Fibroblast of the aortic adventitia (primary cell): ENCODE measurements around the gene WWC2. TPM values are rescaled to one million over a fixed set of nuclear protein-coding genes. Genes with fewer than 3 reads are reported as not detected.

Experiments used
- DNase-seq: peaks from one replicate; pipeline ENCODE4 v3.0.0-alpha.2; 2010; ENCODE audit warnings: low read depth
- H3K4me3 ChIP-seq: 2 replicates; pipeline ENCODE4 v1.5.1; 2011; ENCODE audit warnings: low read depth, mild to moderate bottlenecking, control low read depth, low read length, moderate library complexity
- total RNA-seq: library from RNA; depleted of rRNA; stranded (reverse); fragments of >200 nt; gene quantifications from 2 replicates; pipeline ENCODE4 v1.2.3, GENCODE V29; 2012; ENCODE audit warnings: low replicate concordance
- TF ChIP-seq, protein P1 (sequence below): IDR thresholded peaks from 2 replicates; pipeline ENCODE4 v1.5.1; 2011; ENCODE audit warnings: mild to moderate bottlenecking, low read length, control low read depth, inconsistent platforms; ENCODE audit not compliant: insufficient read depth

Gene WWC2
- total RNA-seq, 1 donor, result 21.5 TPM

DNA sequence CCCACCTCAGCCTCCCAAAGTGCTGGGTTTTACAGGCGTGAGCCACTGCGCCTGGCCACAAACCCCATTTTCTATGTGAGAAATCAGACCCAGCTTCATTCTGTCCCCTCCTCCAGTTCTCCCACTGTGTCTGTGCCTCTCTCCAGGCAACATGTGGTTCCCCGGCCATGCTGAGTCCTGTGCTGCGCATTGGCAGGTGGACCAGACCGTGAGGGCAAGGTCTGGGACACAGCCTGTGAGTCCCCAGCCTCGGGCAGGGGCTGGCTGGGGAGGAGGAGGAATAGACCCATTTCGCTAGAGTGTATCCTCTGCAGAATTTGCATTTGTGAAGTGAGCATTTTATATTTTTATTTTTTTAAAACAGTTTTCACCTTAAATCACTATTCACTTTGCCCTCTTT is 244.7 kb downstream of the WWC2 start:
- TF ChIP-seq, protein P1, sequence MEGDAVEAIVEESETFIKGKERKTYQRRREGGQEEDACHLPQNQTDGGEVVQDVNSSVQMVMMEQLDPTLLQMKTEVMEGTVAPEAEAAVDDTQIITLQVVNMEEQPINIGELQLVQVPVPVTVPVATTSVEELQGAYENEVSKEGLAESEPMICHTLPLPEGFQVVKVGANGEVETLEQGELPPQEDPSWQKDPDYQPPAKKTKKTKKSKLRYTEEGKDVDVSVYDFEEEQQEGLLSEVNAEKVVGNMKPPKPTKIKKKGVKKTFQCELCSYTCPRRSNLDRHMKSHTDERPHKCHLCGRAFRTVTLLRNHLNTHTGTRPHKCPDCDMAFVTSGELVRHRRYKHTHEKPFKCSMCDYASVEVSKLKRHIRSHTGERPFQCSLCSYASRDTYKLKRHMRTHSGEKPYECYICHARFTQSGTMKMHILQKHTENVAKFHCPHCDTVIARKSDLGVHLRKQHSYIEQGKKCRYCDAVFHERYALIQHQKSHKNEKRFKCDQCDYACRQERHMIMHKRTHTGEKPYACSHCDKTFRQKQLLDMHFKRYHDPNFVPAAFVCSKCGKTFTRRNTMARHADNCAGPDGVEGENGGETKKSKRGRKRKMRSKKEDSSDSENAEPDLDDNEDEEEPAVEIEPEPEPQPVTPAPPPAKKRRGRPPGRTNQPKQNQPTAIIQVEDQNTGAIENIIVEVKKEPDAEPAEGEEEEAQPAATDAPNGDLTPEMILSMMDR, result no peak

DNA sequence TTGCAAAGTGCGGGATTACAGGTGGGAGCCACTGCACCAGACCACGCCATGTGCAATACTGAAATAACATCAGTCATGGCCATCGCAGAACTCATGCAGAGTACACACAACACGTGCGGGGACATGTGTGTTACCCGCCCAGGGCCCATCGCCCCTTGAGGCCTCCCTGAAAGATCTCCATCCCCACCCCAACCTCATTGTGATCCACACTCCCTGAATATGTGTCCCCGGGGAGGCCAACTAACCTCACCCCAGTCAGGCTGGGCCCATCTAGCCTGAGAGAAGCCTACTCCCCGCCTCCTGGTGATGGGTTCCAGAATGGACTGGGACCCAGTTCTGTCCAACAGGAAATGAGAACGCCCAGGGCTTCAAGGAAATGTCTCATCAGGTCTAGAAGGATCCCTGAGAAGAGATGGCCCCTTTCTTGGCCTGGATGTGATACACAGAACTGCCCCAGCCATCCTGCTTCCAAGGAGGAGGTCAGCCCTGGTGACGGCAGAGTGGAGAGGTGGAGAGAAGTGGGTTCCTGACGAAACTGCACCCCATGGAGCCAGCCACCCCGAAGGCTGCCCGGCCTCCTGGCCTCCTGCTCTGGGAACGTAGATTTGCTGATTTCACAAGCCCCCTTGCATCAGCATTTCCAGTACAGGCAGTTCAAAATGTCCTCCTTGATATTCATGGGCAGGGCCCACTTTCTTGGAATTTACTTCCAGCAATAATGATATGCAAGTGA is 245.6 kb downstream of the WWC2 start:
- H3K4me3 ChIP-seq, result no peak overlapping the region
- TF ChIP-seq, protein P1, result no peak
- DNase-seq, result no peak

More for the DNA sequence above, 244.7 kb downstream of the WWC2 start:
- no peak overlapping the region for H3K4me3 ChIP-seq
- no peak for DNase-seq

DNA sequence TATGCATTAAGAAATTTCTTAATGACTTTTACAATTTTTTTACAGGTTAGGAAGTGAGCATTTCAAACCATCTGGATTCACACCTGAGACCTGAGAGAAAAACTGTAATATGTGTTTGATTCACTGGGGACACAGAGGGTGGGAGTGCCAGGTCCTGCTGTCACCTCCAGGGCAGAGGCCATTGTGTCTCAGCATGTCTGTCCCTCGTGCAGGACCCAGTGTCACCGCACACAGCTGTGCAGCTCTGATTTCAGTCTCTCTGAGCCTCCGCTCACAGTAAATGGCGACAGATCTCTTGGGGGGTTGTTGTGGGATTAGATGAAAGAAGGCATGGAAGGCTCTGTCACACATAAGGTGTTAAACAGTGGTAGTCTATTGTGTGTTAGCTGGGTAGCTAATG is 246.2 kb downstream of the WWC2 start:
- TF ChIP-seq, protein P1, result no peak
- DNase-seq, result no peak
- no peak overlapping the region for H3K4me3 ChIP-seq

DNA sequence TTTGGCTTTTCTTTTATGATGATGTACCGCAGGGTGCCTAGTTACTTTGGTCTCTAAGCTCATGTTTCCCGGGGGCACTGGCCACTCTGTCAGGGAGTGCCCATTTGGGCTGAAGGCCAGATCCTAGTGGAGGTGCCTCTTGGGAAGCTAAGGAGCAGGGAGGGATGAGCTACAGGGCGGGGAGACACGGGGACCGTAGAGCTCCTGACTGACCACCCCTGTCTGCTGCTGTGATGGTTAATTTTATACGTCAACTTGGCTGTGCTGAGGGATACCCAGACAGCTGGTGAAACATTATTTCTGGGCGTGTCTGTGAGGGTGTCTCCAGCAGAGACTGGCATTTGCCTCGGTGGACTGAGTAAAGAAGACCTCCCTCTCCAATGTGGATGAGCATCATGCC is 248.1 kb downstream of the WWC2 start:
- H3K4me3 ChIP-seq, result no peak overlapping the region
- TF ChIP-seq, protein P1, result no peak
- DNase-seq, result no peak

DNA sequence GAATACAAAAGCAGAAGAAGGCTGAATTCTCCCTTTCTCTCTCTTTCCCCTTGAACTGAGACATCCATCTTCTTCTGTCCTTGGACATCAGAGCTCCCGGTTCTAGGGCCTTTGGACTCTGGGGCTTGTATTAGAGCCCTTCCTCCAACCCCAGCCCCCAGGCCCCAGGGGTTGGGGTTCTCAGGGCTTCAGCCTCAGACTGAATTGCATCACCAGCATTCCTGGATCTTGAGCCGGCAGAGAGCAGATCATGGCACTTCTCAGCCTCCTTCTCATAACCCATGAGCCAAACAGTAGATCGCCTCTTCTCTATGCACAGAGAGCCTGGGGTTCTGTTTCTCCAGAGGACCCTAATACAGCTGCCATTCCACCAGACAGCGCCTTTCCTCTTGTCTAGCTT is 248.5 kb downstream of the WWC2 start:
- H3K4me3 ChIP-seq, result no peak overlapping the region
- TF ChIP-seq, protein P1, result no peak
- no peak for DNase-seq

DNA sequence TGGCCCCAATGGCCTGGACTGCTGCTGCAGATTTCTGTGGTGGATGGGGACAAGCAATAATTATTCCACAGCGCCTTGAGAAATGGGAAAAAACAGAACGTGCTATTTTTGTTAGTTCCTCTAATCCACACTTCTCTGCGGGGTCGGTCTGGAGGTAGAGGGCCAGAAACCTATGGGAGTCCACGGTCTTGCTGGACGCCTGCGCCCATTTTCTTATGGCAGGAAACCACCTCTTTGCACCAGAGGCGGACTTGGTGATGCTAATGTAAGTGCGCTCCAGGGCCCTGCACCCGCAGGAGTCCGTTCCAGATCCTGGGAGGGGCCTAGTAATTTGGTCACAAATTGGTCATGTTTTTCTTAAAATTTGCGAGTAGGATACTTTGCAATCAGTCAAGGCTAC is 249.1 kb downstream of the WWC2 start:
- H3K4me3 ChIP-seq, result no peak overlapping the region
- DNase-seq, result no peak
- TF ChIP-seq, protein P1, result no peak
